ENCODE data around the gene SINHCAF.
"Not testable (repeated sequence)": the region's sequence is repeated elsewhere in the genome, so short reads cannot be mapped to it uniquely, and the experiment has no call there.

The SINHCAF gene, protein sequence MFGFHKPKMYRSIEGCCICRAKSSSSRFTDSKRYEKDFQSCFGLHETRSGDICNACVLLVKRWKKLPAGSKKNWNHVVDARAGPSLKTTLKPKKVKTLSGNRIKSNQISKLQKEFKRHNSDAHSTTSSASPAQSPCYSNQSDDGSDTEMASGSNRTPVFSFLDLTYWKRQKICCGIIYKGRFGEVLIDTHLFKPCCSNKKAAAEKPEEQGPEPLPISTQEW

DNA sequence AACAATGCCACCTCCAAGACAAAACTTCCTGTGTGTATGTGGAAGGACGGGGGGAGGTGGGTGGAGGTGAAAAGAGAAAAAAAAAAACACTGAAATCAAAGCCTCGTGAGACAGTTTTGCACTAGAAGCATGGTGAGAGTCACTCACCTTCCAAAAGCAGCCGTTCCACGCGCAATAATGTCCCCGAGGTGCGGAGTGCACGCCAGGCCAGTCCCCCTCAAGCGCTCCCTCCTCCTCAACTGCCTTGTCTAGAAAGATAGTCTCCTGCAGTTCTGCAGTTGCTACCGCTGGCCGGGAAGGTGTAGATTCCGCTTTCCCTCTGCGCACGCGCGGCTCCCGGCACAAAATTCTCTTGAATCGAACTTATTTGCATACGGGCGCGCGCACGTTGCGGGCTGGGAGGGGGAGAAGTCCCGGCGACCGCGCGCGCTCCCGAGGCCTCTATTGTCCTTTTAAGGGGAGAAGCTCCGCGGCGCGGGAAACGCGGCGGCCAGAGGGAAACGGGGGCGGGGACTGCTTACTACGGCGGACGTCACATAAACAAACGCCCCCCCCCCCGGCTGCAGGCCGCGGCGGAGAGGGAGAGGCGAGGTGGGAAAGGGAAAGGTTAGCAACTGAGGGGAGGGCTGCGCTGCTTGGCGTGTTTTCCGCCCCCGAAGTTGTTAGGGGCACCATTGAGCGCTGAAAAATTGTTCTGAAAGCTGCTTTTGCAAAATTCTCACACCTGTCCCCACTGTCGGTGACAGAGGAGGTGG lies at the start of gene SINHCAF:
SINHCAF (minus strand) TSS at position 274 of the 755 bp plus-strand sequence. CDS start 27,946 bp downstream, outside the sequence.
- peak; percentile 98 for DNase-seq (ENCODE audit: low read depth in 2 of 2)

GRCh38 chr12:31375422-31375821 lies 49.5 kb upstream of the SINHCAF start:
- not testable (repeated sequence) for DNase-seq (ENCODE audit: low read depth in 2 of 2)

GRCh38 chr12:31371256-31371620 lies 45.3 kb upstream of the SINHCAF start:
- DNase-seq (ENCODE audit: low read depth in 2 of 2) = no peak

DNA sequence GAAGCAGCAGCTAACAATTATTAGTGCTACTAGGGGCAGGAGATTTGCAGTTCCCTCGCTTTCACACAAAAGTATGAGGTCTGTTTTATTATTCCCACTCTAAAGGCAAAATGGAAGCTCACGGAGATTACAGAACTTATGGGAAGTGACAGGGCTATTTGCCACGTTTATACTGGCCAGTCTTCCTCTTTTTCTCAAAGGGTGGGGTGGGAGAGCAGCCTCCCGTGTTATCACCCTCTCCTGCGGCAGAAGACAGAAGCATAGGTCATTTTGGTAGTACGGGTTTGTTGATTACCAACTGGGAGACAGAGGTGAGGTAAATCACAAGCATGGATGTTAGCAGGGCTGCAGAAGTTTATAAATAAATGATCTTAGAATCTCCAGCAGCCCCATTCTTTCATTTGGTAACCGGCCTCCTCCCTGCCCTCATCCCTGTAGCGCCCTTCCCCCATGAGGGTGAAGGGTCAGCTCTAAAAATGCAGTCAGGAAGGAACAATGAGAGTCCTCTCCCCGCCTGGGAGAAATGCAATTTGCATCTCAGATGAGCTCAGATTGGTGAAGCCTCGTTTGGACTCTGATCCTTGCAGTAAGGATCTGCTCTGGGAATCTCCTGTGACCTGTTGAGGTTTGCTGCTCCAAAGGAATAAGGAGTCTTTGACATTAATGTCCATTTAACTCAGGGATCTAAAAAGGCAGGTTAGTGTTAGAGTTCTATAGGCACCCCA lies 44.7 kb upstream of the SINHCAF start:
- no peak for DNase-seq (ENCODE audit: low read depth in 2 of 2)

GRCh38 chr12:31369712-31370521 lies 44.0 kb upstream of the SINHCAF start:
- DNase-seq (ENCODE audit: low read depth in 2 of 2) = no peak

GRCh38 chr12:31368666-31369361 lies 42.9 kb upstream of the SINHCAF start:
- DNase-seq (ENCODE audit: low read depth in 2 of 2) = no peak

DNA sequence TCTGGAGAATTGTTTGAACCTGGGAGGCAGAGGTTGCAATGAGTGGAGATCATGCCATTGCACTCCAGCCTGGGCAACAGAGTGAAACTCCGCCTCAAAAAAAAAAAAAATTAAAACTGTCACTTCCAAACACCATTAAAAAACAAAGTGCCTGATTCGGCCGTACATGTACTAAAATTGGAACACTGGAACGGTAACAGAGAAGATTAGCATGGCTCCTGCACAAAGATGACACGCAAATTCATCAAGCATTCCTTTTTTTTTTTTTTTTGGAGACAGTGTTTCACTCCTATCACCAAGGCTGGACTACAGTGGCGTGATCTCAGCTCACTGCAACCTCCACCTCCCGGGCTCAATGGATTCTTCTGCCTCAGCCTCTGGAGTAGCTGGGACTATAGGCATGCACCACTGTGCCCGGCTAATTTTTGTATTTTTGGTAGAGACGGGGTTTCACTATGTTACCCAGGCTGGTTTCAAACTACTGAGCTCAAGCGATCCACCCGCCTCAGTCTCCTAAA lies 40.2 kb upstream of the SINHCAF start:
- no peak for DNase-seq (ENCODE audit: low read depth in 2 of 2)

DNA sequence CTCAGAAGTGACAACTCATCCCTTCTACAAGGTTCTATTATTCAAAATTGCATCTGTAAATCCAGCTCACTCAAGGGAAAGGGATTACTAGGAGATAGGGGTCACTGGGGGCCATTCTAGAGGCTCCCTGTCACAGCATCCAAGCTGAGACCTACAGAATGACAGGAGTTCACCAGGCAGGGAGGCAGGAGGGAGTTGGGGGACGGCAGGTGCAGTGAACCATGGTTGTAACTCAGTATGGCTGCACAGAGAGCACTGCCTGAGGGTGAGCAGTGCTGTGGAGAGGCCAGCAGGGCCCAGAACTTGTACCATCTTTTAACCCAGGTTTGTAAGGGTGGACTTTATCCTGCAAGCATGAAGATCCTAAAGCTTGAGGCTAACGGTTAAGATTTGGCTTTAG lies 37.9 kb upstream of the SINHCAF start:
- no peak for DNase-seq (ENCODE audit: low read depth in 2 of 2)

DNA sequence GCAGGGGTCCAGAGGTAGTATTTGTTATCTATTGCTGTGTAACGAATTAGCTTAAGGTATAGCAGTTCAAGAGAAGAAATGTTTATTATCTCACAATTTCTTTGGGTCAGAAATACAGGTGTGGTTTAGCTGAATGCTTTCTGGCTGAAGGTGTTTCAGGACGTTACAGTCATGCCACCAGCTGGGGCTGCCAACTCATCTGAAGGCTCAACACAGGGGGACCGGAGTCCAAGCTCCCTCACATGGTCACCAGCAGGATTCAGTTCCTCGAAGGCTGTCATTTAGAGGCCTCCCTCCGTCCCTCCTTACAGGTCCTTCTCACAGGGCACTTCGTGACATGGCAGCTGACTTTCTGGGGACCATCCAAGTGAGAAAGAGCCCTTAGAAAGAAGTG lies 37.5 kb upstream of the SINHCAF start:
- DNase-seq (ENCODE audit: low read depth in 2 of 2) = no peak

GRCh38 chr12:31362759-31363415 lies 36.9 kb upstream of the SINHCAF start:
- no peak for DNase-seq (ENCODE audit: low read depth in 2 of 2)

- no peak for DNase-seq (ENCODE audit: low read depth in 2 of 2)
Observed at GRCh38 chr12:31362115-31362758, 36.3 kb upstream of the SINHCAF start.

GRCh38 chr12:31361730-31362114 lies 35.8 kb upstream of the SINHCAF start:
- DNase-seq (ENCODE audit: low read depth in 2 of 2) = no peak

GRCh38 chr12:31355747-31356107 lies 29.8 kb upstream of the SINHCAF start:
- DNase-seq (ENCODE audit: low read depth in 2 of 2) = no peak

GRCh38 chr12:31353750-31354708 lies 28.1 kb upstream of the SINHCAF start:
- DNase-seq (ENCODE audit: low read depth in 2 of 2) = no peak

DNA sequence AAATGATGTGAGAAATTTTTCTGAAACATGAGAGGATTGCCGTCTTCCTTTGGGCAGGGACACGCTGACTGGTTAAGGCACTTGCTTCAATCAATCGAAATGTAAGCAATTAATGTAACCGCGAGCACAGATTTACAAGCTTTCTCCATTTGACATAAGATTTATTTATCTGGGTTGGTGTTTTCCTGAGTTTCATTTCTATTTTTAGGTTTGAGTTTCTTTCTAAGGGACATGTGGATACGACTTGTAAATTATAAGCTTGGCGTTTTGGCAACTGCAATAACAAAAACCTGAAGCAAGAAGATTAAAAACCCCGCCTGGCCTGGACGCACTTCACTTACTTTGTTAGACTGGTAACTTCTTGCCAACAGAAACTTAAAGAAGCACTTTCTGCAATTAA lies 20.3 kb upstream of the SINHCAF start:
- DNase-seq (ENCODE audit: low read depth in 2 of 2) = no peak

- no peak for DNase-seq (ENCODE audit: low read depth in 2 of 2)
Observed at GRCh38 chr12:31343139-31343538, 17.2 kb upstream of the SINHCAF start.

DNA sequence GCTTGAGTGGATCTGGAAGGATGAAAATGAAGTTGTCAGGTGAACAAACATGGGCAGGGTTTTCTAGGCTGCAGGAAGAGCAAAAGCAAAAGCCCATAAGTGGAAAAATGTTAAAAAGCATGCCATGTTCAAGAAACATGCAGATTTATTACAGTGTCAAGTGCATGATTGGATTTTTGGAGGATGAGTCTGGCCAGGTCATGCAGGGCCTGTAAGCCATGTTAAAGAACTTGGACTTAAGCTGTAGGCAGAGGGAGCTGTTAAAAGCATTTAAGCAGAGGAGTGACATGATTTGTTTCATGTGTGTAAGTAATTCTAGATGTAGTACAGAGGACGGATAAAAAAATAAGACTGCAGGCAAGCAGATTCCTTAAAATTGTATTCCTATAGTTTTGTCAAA lies 16.3 kb upstream of the SINHCAF start:
- DNase-seq (ENCODE audit: low read depth in 2 of 2) = no peak

DNA sequence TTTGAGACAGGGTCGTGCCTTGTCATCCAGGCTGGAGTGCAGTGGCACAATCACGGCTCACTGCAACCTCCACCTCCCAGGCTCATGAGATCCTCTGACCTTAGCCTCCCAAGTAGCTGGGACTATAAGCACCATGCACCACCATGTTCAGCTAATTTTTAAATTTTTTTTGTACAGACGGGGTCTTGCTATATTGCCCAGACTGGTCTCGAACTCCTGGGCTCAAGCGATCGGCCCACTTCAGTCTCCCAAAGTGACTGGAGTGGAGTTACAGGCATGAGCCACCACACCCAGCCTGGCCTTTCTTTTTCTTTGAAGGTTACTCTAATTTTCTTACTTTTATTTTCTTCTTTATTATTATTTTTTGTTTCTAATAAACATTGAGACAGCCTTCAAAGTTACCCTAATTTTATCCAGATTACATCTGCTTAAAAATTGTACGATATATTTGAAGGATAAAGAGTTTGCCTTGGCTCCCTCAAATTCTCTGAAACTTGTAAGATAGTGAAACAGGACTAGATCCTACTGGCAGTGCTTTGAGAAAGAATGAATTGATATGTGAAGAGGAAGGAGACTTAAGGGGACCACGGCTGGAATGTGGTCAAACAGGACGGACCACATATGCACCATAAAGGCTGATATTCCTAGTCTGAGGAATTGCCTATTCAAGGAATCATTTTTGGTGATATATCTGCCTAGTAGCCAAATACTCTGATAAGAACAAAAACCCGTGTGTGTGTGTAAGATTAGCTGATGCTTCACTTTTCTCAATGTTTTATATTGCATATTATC lies 14.1 kb upstream of the SINHCAF start:
- no peak for DNase-seq (ENCODE audit: low read depth in 2 of 2)

Data from stimulated activated CD4-positive, alpha-beta T cell treated with anti-CD3 and anti-CD28 coated beads, Interleukin-1b, Interleukin-23, amount 100 ng/mL, for 4 hours (primary cell).